KMS-11 (cell line): ENCODE results near the gene CD1D.
"Not testable (repeated sequence)": the region's sequence is repeated elsewhere in the genome, so short reads cannot be mapped to it uniquely, and the experiment has no call there.

Experiments
- H2AFZ ChIP-seq: fragments of 200-600 bp; sonication (generic); 2 replicates; pipeline ENCODE4 v1.6.1; 2016; ENCODE audit warnings: antibody characterized with exemption, mixed run types, low read depth
- H3K27ac ChIP-seq: fragments of 200-600 bp; sonication (generic); 2 replicates; pipeline ENCODE4 v1.6.1; 2016; ENCODE audit warnings: mild to moderate bottlenecking, mixed run types
- H3K27me3 ChIP-seq: fragments of 200-600 bp; sonication (generic); 2 replicates; pipeline ENCODE4 v1.6.1; 2017; ENCODE audit warnings: mild to moderate bottlenecking, low read depth, mixed run types, moderate library complexity; ENCODE audit not compliant: insufficient read depth
- H3K36me3 ChIP-seq: fragments of 200-600 bp; sonication (generic); 2 replicates; pipeline ENCODE4 v1.6.1; 2017; ENCODE audit warnings: mild to moderate bottlenecking, mixed run types; ENCODE audit not compliant: insufficient read depth
- H3K4me1 ChIP-seq: fragments of 200-600 bp; sonication (generic); 2 replicates; pipeline ENCODE4 v1.6.1; 2016; ENCODE audit warnings: mild to moderate bottlenecking, low read depth, mixed run types; ENCODE audit not compliant: poor library complexity, severe bottlenecking
- H3K4me2 ChIP-seq: fragments of 200-600 bp; sonication (generic); 2 replicates; pipeline ENCODE4 v1.7.0; 2016; ENCODE audit warnings: mild to moderate bottlenecking, mixed run types
- H3K4me3 ChIP-seq: fragments of 200-600 bp; sonication (generic); IDR thresholded peaks from 2 replicates; pipeline ENCODE4 v1.6.1; 2017; ENCODE audit warnings: low read depth, low read length, mixed read lengths; ENCODE audit not compliant: insufficient read depth
- H3K79me2 ChIP-seq: fragments of 200-600 bp; sonication (generic); 2 replicates; pipeline ENCODE4 v1.6.1; 2016; ENCODE audit warnings: low read depth, mixed run types; ENCODE audit not compliant: insufficient read depth
- H3K9ac ChIP-seq: fragments of 200-600 bp; sonication (generic); 2 replicates; pipeline ENCODE4 v1.6.1; 2016; ENCODE audit warnings: mild to moderate bottlenecking, mixed run types
- H4K20me1 ChIP-seq: fragments of 200-600 bp; sonication (generic); 2 replicates; pipeline ENCODE4 v1.6.1; 2016; ENCODE audit warnings: mild to moderate bottlenecking, mixed run types; ENCODE audit not compliant: insufficient read depth
- TF ChIP-seq, protein P1 (sequence below): fragments of 200-600 bp; sonication (generic); conservative IDR thresholded peaks from 2 replicates; pipeline ENCODE4 v1.6.1; 2017; ENCODE audit warnings: low read depth, mild to moderate bottlenecking, antibody characterized with exemption, low read length, moderate library complexity, mixed read lengths

The CD1D gene

DNA sequence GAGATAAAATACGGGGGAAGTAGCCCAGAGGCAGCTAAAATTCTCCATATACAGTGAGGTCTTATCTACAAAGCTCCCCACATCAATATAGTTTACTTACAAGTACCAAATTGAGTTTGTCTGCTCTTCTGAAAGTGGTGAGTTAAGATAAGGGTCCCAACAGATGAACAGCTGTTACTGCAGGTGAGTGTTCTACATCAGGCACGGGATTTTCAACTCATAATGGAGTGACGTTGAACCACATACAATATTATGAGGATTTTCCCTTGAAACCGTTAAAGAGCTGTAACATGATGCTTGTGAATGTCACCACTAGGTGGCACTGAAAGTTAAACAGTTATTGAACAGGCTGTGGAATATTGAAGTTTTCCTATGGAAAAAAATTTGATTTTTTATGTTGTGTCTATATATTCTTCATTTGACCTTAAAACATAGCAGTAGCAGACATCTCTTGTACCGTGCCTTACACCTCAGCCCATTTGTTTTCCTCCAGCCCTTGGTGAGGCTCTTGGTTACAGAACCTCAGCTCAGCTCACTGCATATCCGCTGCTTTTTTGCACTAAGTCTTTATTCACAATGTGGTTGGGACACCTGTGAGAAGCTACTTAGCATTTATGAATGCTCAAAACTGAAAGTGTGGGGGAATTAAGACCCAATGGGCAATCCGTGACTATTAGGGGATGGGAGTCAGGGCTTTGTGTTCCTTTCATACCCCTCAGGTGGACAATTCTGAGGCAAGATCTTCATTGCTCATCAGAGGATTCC, 23.2 kb downstream of the CD1D start:
- H3K36me3 ChIP-seq, result no peaks in the 10 kb centered on the region
- H3K4me2 ChIP-seq, result no peak overlapping the region
- TF ChIP-seq, protein P1, sequence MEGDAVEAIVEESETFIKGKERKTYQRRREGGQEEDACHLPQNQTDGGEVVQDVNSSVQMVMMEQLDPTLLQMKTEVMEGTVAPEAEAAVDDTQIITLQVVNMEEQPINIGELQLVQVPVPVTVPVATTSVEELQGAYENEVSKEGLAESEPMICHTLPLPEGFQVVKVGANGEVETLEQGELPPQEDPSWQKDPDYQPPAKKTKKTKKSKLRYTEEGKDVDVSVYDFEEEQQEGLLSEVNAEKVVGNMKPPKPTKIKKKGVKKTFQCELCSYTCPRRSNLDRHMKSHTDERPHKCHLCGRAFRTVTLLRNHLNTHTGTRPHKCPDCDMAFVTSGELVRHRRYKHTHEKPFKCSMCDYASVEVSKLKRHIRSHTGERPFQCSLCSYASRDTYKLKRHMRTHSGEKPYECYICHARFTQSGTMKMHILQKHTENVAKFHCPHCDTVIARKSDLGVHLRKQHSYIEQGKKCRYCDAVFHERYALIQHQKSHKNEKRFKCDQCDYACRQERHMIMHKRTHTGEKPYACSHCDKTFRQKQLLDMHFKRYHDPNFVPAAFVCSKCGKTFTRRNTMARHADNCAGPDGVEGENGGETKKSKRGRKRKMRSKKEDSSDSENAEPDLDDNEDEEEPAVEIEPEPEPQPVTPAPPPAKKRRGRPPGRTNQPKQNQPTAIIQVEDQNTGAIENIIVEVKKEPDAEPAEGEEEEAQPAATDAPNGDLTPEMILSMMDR, result peak; percentile 100
- no peak overlapping the region for H3K9ac ChIP-seq
- no peak overlapping the region for H3K4me3 ChIP-seq
- no peaks in the 10 kb centered on the region for H3K79me2 ChIP-seq
- no peaks in the 10 kb centered on the region for H3K4me1 ChIP-seq
- H3K27ac ChIP-seq, result no peak overlapping the region
- no peaks in the 10 kb centered on the region for H3K27me3 ChIP-seq
- H4K20me1 ChIP-seq, result no peaks in the 10 kb centered on the region
- H2AFZ ChIP-seq, result no peak overlapping the region

DNA sequence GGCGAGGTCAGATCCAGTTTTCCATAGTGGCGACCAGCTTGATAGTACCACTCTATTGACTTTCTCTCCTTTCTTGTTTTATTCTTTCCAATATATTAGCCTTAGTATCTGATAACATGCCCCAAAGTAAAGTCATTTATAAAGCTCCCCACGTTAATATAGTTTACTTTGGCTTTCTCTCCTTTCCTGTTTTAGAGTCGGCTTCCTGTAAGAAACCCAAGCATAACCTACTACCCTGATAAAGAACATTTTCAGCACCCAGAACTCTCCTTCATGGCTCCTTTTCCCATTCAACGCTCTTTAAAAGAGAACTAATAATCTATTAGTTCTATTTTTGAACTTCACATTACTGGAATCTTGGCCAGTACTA, 23.7 kb downstream of the CD1D start:
- no peaks in the 10 kb centered on the region for H4K20me1 ChIP-seq
- no peak overlapping the region for H3K9ac ChIP-seq
- no peak overlapping the region for H3K4me2 ChIP-seq
- no peaks in the 10 kb centered on the region for H3K36me3 ChIP-seq
- no peak overlapping the region for H3K27ac ChIP-seq
- no peaks in the 10 kb centered on the region for H3K79me2 ChIP-seq
- H3K27me3 ChIP-seq, result no peaks in the 10 kb centered on the region
- TF ChIP-seq, protein P1, result no peak
- no peak overlapping the region for H3K4me3 ChIP-seq
- H3K4me1 ChIP-seq, result no peaks in the 10 kb centered on the region
- no peak overlapping the region for H2AFZ ChIP-seq

DNA sequence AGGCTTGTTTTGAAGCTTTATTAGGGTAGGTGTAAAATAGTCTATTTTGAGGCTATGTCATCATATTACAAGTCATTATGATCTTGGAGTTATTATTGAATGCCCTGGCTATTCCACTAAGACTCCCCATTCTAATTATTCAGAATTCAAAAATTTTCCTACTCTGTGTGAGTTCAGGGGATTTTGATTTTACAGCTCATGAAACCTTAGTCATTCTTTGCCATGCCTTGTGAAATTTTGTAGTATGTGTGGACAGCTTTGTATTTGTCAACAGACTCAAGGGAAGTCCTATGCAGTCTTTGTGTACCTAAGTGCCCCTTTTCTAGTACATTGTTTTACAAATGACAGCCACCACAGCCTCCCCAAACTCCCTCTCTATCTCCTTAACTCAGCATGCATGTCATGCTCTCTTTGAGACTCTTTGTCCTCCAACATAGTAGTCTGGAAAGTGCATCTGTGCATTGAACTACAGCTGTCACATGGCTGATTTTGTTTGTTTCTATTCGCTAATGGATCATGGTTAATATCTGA, 28.0 kb downstream of the CD1D start:
- Histone ChIP-seq H4K20me1 (no peaks in the 10 kb centered on the region), H2AFZ (no peak overlapping the region), H3K27ac (no peak overlapping the region), H3K27me3 (no peaks in the 10 kb centered on the region), H3K4me3 (no peak overlapping the region), H3K79me2 (no peaks in the 10 kb centered on the region), H3K36me3 (no peaks in the 10 kb centered on the region), H3K4me2 (no peak overlapping the region), H3K9ac (no peak overlapping the region), H3K4me1 (no peaks in the 10 kb centered on the region)
- TF ChIP-seq, protein P1, result no peak

DNA sequence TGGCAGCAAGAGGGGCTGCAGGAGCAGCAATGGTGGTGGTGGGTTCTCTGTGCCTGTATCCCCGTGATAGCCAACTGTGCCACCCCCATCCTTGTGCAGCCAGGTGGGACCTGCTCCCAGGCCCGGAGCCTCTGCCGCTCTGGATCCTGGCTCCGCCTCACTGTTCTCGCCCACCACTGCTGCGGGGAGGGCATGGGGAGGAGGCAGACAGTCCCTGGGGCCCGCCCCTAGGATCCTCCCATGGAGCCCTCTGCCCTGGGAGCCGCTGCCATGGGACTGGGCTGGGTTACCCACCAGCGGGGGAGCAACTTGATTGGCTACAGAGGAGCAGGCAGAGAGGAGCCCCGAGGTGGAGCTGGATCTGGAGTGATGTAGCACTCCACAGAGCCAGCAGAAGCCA, 31.6 kb downstream of the CD1D start:
- Histone ChIP-seq H3K4me3 (no peak overlapping the region), H3K79me2 (no peaks in the 10 kb centered on the region), H3K9ac (no peak overlapping the region), H3K36me3 (no peaks in the 10 kb centered on the region), H2AFZ (no peak overlapping the region), H3K27me3 (no peaks in the 10 kb centered on the region), H3K4me2 (no peak overlapping the region), H3K4me1 (no peaks in the 10 kb centered on the region), H4K20me1 (no peaks in the 10 kb centered on the region), H3K27ac (no peak overlapping the region)
- TF ChIP-seq, protein P1, result no peak

DNA sequence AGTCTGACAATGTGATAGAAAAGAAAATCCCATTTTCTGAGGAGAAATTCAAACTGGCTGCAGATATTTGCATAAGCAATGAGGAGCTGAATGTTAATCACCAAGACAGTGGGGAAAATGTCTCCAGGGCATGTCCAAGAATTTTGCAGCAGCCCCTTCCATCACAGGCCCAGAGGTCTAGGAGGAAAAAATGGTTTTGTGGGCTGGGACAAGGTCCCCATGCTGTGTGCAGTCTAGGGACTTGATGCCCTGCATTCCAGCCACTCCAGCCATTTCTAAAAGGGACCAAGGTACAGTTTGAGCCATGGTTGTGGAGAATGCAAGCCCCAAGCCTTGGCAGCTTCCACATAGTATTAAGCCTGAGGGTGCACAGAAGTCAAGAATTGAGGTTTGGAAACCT, 42.8 kb downstream of the CD1D start:
- not testable (repeated sequence) for H3K27ac ChIP-seq, H4K20me1 ChIP-seq, H3K27me3 ChIP-seq, H3K4me3 ChIP-seq, H3K4me1 ChIP-seq, H3K9ac ChIP-seq, H3K4me2 ChIP-seq, H3K36me3 ChIP-seq, H2AFZ ChIP-seq, H3K79me2 ChIP-seq
